HUDEP-2 (cell line): ENCODE data around the gene C8G.
A peak's percentile ranks its signal among the peaks of the same experiment; 100 is the strongest.

Experiments used
- DNase-seq, 76 experiments: peaks; one replicate each; lab custom pipeline; 2025; ENCODE audit not compliant: unreplicated experiment in 76 of 76; lab: John Stamatoyannopoulos, UW

The C8G gene

GRCh38 chr9:136980669-136981478 is 35.8 kb downstream of the C8G start:
- no peak for DNase-seq

GRCh38 chr9:136981588-136982231 is 36.7 kb downstream of the C8G start:
- DNase-seq = no peak

- DNase-seq = no peak
These were observed 37.4 kb downstream of the C8G start, which contains the start of gene LCNL1 for GRCh38 chr9:136982232-136983051. Gene LCNL1 (plus strand): TSS chr9:136982993. CDS start chr9:136983587, 594 bp downstream.

- no peak for DNase-seq
These were observed 38.1 kb downstream of the C8G start for GRCh38 chr9:136983167-136983566.

- DNase-seq = no peak
These were observed 38.7 kb downstream of the C8G start for GRCh38 chr9:136983656-136984314.

- DNase-seq = no peak
These were observed 39.5 kb downstream of the C8G start for GRCh38 chr9:136984464-136985026.

GRCh38 chr9:136985027-136985602 is 40.1 kb downstream of the C8G start:
- no peak for DNase-seq

GRCh38 chr9:136985853-136986252 is 40.8 kb downstream of the C8G start:
- DNase-seq = no peak

GRCh38 chr9:136988872-136989271 is 43.8 kb downstream of the C8G start:
- no peak for DNase-seq

GRCh38 chr9:136990242-136990911 is 45.3 kb downstream of the C8G start:
- no peak for DNase-seq

GRCh38 chr9:136991993-136992818 is 47.2 kb downstream of the C8G start, which contains the start of gene PAXX:
Gene PAXX (plus strand): TSS chr9:136992422. CDS start chr9:136992444, 22 bp downstream.
- DNase-seq = peak in 74 of 76 experiments; percentile 24 to 94 (median 82)

GRCh38 chr9:136992819-136993369 is 47.9 kb downstream of the C8G start:
- DNase-seq = no peak

GRCh38 chr9:136994180-136994887 is 49.3 kb downstream of the C8G start:
- DNase-seq = no peak

GRCh38 chr9:136994888-136995230 is 49.8 kb downstream of the C8G start:
- DNase-seq = no peak

- DNase-seq = no peak
These were observed 50.3 kb downstream of the C8G start for GRCh38 chr9:136995362-136995761.

GRCh38 chr9:136995772-136996311 is 50.8 kb downstream of the C8G start:
- peak in 33 of 76 experiments; percentile 8 to 59 (median 27) for DNase-seq
